K562 (cell line): ENCODE data around the gene LAMB2. TPM values are rescaled to one million over a fixed set of nuclear protein-coding genes. Genes with fewer than 3 reads are reported as not detected.

Experiments used
- BRD4 ChIP-seq: fragments of 200-600 bp; sonication (generic); IDR thresholded peaks from 2 replicates; pipeline ENCODE4 v1.6.1; 2017; ENCODE audit warnings: inconsistent platforms
- BRF1 ChIP-seq: IDR thresholded peaks from 3 replicates; pipeline ENCODE4 v1.6.1; 2011; ENCODE audit warnings: borderline replicate concordance, mild to moderate bottlenecking; ENCODE audit not compliant: insufficient read length; ENCODE audit errors: extremely low read depth
- CHD4 ChIP-seq: fragments of 200-600 bp; sonication (generic); IDR thresholded peaks from 3 replicates; pipeline ENCODE4 v1.6.1; 2012; ENCODE audit warnings: low read depth, mild to moderate bottlenecking, mixed read lengths, low read length, inconsistent platforms; ENCODE audit not compliant: insufficient read depth, insufficient replicate concordance, poor library complexity, severe bottlenecking
- ESRRA ChIP-seq: fragments of 450-650 bp; IDR thresholded peaks from 2 replicates; pipeline ENCODE4 v1.6.1; 2014; ENCODE audit warnings: low read depth, mild to moderate bottlenecking, moderate library complexity, borderline replicate concordance
- POLR2A ChIP-seq: fragments of 450-650 bp; conservative IDR thresholded peaks from 2 replicates; pipeline ENCODE4 v1.6.1; 2016
- POLR2G ChIP-seq: fragments of 200-400 bp; formaldehyde crosslinking; IDR thresholded peaks from 2 replicates; pipeline ENCODE4 v1.6.1; 2017; ENCODE audit warnings: low read depth, mild to moderate bottlenecking, antibody characterized with exemption, low read length, moderate library complexity
- RFX1 ChIP-seq: fragments of 450-650 bp; IDR thresholded peaks from 2 replicates; pipeline ENCODE4 v1.6.1; 2016; ENCODE audit warnings: mild to moderate bottlenecking, moderate library complexity
- SUPT5H ChIP-seq: fragments of 450-650 bp; IDR thresholded peaks from 2 replicates; pipeline ENCODE4 v1.6.1; 2016
- TAF1 ChIP-seq: IDR thresholded peaks from 2 replicates; pipeline ENCODE4 v1.6.1; 2011; ENCODE audit warnings: mild to moderate bottlenecking, low read length, moderate library complexity; ENCODE audit not compliant: insufficient read depth, control insufficient read depth, severe bottlenecking; ENCODE audit errors: extremely low read depth
- TEAD4 ChIP-seq, 2 experiments: sonication (generic) in 1 of 2; formaldehyde crosslinking in 1 of 2; IDR thresholded peaks; 2 replicates each; pipeline versions ENCODE4 v1.6.1 to v1.8.0; 2012 to 2022; ENCODE audit warnings: borderline replicate concordance in 1 of 2, inconsistent platforms in 1 of 2, low read length in 1 of 2, mild to moderate bottlenecking in 1 of 2, missing genetic modification reagents in 1 of 2
- YY1 ChIP-seq, 3 experiments: IDR thresholded peaks; 2 replicates each; pipeline ENCODE4 v1.6.1; 2011; ENCODE audit warnings: low read length in 2 of 3, mild to moderate bottlenecking in 2 of 3, moderate library complexity in 2 of 3, borderline replicate concordance in 1 of 3, control low read depth in 1 of 3, low read depth in 1 of 3; ENCODE audit not compliant: insufficient read depth in 3 of 3, insufficient replicate concordance in 2 of 3, control insufficient read depth in 1 of 3, insufficient read length in 1 of 3; ENCODE audit errors: extremely low read depth in 1 of 3
- ZNF134 ChIP-seq: fragments of 250-450 bp; sonication (Bioruptor Pico); conservative IDR thresholded peaks from 2 replicates; pipeline ENCODE4 v1.4.0; 2020
- ZNF766 ChIP-seq: fragments of 200-800 bp; sonication (Bioruptor generic); conservative IDR thresholded peaks from 2 replicates; pipeline ENCODE4 v1.6.1; 2016; ENCODE audit warnings: missing genetic modification characterization, missing compliant biosample characterization
- polyA plus RNA-seq, 8 experiments: library from polyadenylated mRNA; depleted of rRNA in 4 of 8; stranded (reverse) in 5 of 8; unstranded in 3 of 8; fragments of >200 nt; fragmentation: Nextera tagmentation in 2 of 8; fragmentation: Illumina TruSeq in 1 of 8; extraction: Ambion mirVana in 2 of 8; extraction: Trizol in 1 of 8; gene quantifications; 2 replicates each; pipeline versions ENCODE4 v1.2.1 to v1.2.3, GENCODE V29; 2011 to 2014; ENCODE audit warnings: inconsistent platforms in 1 of 8, missing spikeins in 1 of 8
- total RNA-seq, 7 experiments: library from RNA; depleted of rRNA in 6 of 7; stranded (reverse); fragments of >200 nt in 6 of 7; fragmentation: Illumina TruSeq in 2 of 7; extraction: Trizol in 2 of 7; gene quantifications; 2 replicates each; pipeline versions ENCODE4 v1.2.1 to v1.2.3, GENCODE V29; 2011 to 2021; ENCODE audit warnings: low replicate concordance in 1 of 7
- TF ChIP-seq, protein P1 (sequence below), 2 experiments: fragments of 450-650 bp; IDR thresholded peaks; 2 replicates each; pipeline ENCODE4 v1.6.1; 2016
- TF ChIP-seq, protein P2 (sequence below): fragments of 450-650 bp; IDR thresholded peaks from 2 replicates; pipeline ENCODE4 v1.6.1; 2018; ENCODE audit not compliant: partially characterized antibody
- TF ChIP-seq, protein P3 (sequence below): fragments of 200-800 bp; sonication (Bioruptor generic); IDR thresholded peaks from 2 replicates; pipeline ENCODE4 v1.6.1; 2017; ENCODE audit warnings: missing genetic modification characterization, missing compliant biosample characterization
- TF ChIP-seq, protein P4 (sequence below): fragments of 250-450 bp; sonication (Bioruptor Pico); IDR thresholded peaks from 2 replicates; pipeline ENCODE4 v1.5.1; 2021; ENCODE audit warnings: mild to moderate bottlenecking

The LAMB2 gene
- total and polyA plus RNA-seq, 9 of the 15 experiments (the other 6 are each of a cell fraction or from before 2014, with no cell fraction given): 1.4 to 26.0 (median 16.2) TPM

DNA sequence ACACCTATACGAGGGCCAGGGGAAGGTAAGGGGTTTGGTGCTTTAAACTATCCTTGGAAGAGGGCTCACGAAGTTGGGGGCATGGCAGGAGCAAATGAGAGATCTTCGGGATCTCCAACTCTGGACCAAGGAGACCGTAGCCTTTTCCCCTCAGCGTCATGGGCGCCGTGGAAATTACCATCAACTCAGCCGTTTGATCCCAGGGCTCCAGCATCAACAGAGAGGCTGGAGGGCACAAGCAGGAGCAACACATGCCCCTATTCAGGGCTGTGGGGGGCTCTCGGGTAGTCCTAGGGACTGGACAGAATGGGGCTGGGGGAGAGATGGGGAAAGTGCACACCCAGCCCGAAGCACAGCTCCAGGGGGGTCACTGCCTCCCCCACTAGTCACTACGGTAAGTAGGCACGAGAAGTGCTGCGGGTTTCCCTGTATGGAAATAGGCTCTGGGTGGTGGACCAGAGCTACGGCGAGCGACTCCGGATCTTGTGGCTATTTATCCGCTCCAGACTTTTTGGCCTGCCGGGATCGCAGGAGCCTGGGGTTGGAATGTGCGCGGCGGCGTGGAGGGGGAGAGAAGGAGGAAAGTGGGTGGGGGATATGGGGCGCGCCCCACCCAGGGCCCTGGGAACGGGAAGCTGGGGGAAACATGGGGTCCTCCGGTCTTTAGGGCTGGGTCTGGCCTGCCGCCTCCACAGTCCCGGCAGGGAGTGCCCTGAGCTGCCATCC, 539 bp upstream of the LAMB2 start (continued):
- peak in 1 of 3 experiments; percentile 29 for TF ChIP-seq YY1 (IDR thresholded peaks at IDR 0.05; ENCODE audit: borderline replicate concordance in 1 of 3, control insufficient read depth in 1 of 3, extremely low read depth in 1 of 3, insufficient read depth in 3 of 3, insufficient read length in 1 of 3, insufficient replicate concordance in 2 of 3, low read depth in 1 of 3, low read length in 2 of 3)
- no peak for TF ChIP-seq CHD4
- TF ChIP-seq ZNF134 (CRISPR knock-in tag): no peak
- TF ChIP-seq BRD4: no peak
- TF ChIP-seq SUPT5H: no peak
- TF ChIP-seq, protein P1, sequence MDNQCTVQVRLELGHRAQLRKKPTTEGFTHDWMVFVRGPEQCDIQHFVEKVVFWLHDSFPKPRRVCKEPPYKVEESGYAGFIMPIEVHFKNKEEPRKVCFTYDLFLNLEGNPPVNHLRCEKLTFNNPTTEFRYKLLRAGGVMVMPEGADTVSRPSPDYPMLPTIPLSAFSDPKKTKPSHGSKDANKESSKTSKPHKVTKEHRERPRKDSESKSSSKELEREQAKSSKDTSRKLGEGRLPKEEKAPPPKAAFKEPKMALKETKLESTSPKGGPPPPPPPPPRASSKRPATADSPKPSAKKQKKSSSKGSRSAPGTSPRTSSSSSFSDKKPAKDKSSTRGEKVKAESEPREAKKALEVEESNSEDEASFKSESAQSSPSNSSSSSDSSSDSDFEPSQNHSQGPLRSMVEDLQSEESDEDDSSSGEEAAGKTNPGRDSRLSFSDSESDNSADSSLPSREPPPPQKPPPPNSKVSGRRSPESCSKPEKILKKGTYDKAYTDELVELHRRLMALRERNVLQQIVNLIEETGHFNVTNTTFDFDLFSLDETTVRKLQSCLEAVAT (IDR thresholded peaks at IDR 0.05): peak in 1 of 2 experiments; percentile 93; a peak in 2 of 4 replicates
- peak; percentile 65 for TF ChIP-seq TEAD4 (IDR thresholded peaks at IDR 0.05; ENCODE audit: low read length)
- no peak for TF ChIP-seq TEAD4 (CRISPR knock-in tag; IDR thresholded peaks at IDR 0.05; ENCODE audit: borderline replicate concordance)
- no peak for TF ChIP-seq BRF1
- no peak for TF ChIP-seq RFX1
- peak; percentile 73 for TF ChIP-seq POLR2G
- TF ChIP-seq, protein P2, sequence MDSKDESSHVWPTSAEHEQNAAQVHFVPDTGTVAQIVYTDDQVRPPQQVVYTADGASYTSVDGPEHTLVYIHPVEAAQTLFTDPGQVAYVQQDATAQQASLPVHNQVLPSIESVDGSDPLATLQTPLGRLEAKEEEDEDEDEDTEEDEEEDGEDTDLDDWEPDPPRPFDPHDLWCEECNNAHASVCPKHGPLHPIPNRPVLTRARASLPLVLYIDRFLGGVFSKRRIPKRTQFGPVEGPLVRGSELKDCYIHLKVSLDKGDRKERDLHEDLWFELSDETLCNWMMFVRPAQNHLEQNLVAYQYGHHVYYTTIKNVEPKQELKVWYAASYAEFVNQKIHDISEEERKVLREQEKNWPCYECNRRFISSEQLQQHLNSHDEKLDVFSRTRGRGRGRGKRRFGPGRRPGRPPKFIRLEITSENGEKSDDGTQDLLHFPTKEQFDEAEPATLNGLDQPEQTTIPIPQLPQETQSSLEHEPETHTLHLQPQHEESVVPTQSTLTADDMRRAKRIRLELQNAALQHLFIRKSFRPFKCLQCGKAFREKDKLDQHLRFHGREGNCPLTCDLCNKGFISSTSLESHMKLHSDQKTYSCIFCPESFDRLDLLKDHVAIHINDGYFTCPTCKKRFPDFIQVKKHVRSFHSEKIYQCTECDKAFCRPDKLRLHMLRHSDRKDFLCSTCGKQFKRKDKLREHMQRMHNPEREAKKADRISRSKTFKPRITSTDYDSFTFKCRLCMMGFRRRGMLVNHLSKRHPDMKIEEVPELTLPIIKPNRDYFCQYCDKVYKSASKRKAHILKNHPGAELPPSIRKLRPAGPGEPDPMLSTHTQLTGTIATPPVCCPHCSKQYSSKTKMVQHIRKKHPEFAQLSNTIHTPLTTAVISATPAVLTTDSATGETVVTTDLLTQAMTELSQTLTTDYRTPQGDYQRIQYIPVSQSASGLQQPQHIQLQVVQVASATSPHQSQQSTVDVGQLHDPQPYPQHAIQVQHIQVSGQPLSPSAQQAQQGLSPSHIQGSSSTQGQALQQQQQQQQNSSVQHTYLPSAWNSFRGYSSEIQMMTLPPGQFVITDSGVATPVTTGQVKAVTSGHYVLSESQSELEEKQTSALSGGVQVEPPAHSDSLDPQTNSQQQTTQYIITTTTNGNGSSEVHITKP: peak; percentile 79
- peak; percentile 41; the same call in 1 of the 2 replicates for TF ChIP-seq POLR2A
- peak; percentile 67; the same call in 1 of the 2 replicates for TF ChIP-seq ESRRA
- TF ChIP-seq, protein P3, sequence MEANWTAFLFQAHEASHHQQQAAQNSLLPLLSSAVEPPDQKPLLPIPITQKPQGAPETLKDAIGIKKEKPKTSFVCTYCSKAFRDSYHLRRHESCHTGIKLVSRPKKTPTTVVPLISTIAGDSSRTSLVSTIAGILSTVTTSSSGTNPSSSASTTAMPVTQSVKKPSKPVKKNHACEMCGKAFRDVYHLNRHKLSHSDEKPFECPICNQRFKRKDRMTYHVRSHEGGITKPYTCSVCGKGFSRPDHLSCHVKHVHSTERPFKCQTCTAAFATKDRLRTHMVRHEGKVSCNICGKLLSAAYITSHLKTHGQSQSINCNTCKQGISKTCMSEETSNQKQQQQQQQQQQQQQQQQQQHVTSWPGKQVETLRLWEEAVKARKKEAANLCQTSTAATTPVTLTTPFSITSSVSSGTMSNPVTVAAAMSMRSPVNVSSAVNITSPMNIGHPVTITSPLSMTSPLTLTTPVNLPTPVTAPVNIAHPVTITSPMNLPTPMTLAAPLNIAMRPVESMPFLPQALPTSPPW (CRISPR knock-in tag): peak; percentile 63
- TF ChIP-seq ZNF766 (CRISPR knock-in tag): no peak
- peak; percentile 66 for TF ChIP-seq TAF1
- TF ChIP-seq, protein P4, sequence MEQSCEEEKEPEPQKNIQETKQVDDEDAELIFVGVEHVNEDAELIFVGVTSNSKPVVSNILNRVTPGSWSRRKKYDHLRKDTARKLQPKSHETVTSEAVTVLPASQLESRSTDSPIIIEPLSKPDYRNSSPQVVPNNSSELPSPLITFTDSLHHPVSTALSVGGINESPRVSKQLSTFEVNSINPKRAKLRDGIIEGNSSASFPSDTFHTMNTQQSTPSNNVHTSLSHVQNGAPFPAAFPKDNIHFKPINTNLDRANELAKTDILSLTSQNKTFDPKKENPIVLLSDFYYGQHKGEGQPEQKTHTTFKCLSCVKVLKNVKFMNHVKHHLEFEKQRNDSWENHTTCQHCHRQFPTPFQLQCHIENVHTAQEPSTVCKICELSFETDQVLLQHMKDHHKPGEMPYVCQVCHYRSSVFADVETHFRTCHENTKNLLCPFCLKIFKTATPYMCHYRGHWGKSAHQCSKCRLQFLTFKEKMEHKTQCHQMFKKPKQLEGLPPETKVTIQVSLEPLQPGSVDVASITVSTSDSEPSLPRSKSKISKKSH (CRISPR knock-in tag): no peak
